SK-N-SH (cell line): ENCODE data around the gene GRM5. TPM values are rescaled to one million over a fixed set of nuclear protein-coding genes. Genes with fewer than 3 reads are reported as not detected.

Experiments
- CTCF ChIA-PET: fragments of 300-600, 350-600 bp; formaldehyde crosslinking; extraction: SDS; loops from one replicate; lab custom pipeline; 2021; lab: Yijun Ruan, JAX
- POLR2A ChIA-PET: fragments of 350-600 bp; sonication (Branson Sonifier 250); formaldehyde crosslinking; extraction: SDS; loops from one replicate; lab custom pipeline; 2020; ENCODE audit warnings: antibody characterized with exemption, inconsistent platforms; lab: Yijun Ruan, JAX
- DNase-seq: peaks from one replicate; pipeline ENCODE4 v3.0.0; 2012
- H2AFZ ChIP-seq: fragments of 200-600 bp; sonication (generic); 2 replicates; pipeline ENCODE4 v1.8.1; 2016; ENCODE audit warnings: antibody characterized with exemption, mild to moderate bottlenecking, low read depth
- H3F3A ChIP-seq: fragments of 200-600 bp; sonication (generic); replicated peaks from 2 replicates; pipeline ENCODE3; 2016; ENCODE audit warnings: antibody characterized with exemption, mild to moderate bottlenecking; ENCODE audit not compliant: insufficient read depth
- H3K27ac ChIP-seq, 2 experiments: fragments of 200-500 bp in 1 of 2; fragments of 200-600 bp in 1 of 2; sonication (Bioruptor generic) in 1 of 2; sonication (generic), shearing (Covaris generic) in 1 of 2; 2 replicates each; pipeline versions ENCODE4 v1.5.1 to v1.6.1; 2014 to 2016; ENCODE audit warnings: low read depth in 2 of 2, inconsistent platforms in 1 of 2, low read length in 1 of 2, mild to moderate bottlenecking in 1 of 2, mixed read lengths in 1 of 2
- H3K27me3 ChIP-seq: fragments of 200-600 bp; sonication (generic), shearing (Covaris generic); 2 replicates; pipeline ENCODE4 v1.6.1; 2016; ENCODE audit warnings: mixed run types; ENCODE audit not compliant: insufficient read depth
- H3K36me3 ChIP-seq, 2 experiments: fragments of 200-500 bp in 1 of 2; fragments of 200-600 bp in 1 of 2; sonication (Bioruptor generic) in 1 of 2; sonication (generic) in 1 of 2; replicated peaks in 1 of 2; 2 replicates each; pipeline versions ENCODE3 to v1.5.1; 2014 to 2016; ENCODE audit warnings: low read length in 1 of 2, mild to moderate bottlenecking in 1 of 2; ENCODE audit not compliant: insufficient read depth in 2 of 2, control insufficient read depth in 1 of 2
- H3K4me1 ChIP-seq, 2 experiments: fragments of 200-500 bp in 1 of 2; fragments of 200-600 bp in 1 of 2; sonication (Bioruptor generic) in 1 of 2; sonication (generic), shearing (Covaris generic) in 1 of 2; 2 replicates each; pipeline versions ENCODE4 v1.5.1 to v1.6.1; 2014 to 2016; ENCODE audit warnings: low read depth in 1 of 2, low read length in 1 of 2, mixed run types in 1 of 2; ENCODE audit not compliant: insufficient read depth in 2 of 2, control insufficient read depth in 1 of 2
- H3K4me2 ChIP-seq: fragments of 200-600 bp; sonication (generic), shearing (Covaris generic); 2 replicates; pipeline ENCODE4 v1.6.1; 2017; ENCODE audit warnings: mixed run types
- H3K4me3 ChIP-seq, 2 experiments: fragments of 200-500 bp in 1 of 2; fragments of 200-600 bp in 1 of 2; sonication (Bioruptor generic) in 1 of 2; sonication (generic), shearing (Covaris generic) in 1 of 2; 2 replicates each; pipeline versions ENCODE4 v1.5.1 to v1.8.1; 2014 to 2016; ENCODE audit warnings: low read depth in 2 of 2, inconsistent platforms in 1 of 2, low read length in 1 of 2, mild to moderate bottlenecking in 1 of 2, mixed read lengths in 1 of 2, moderate library complexity in 1 of 2
- H3K79me2 ChIP-seq: fragments of 200-600 bp; sonication (generic); 2 replicates; pipeline ENCODE4 v1.8.1; 2017; ENCODE audit warnings: mild to moderate bottlenecking; ENCODE audit not compliant: insufficient read depth
- H3K9ac ChIP-seq: fragments of 200-600 bp; sonication (generic); 2 replicates; pipeline ENCODE4 v1.6.1; 2017; ENCODE audit warnings: mixed run types
- H3K9me2 ChIP-seq: fragments of 200-600 bp; sonication (generic); 2 replicates; pipeline ENCODE4 v1.6.1; 2017; ENCODE audit warnings: mixed run types
- H3K9me3 ChIP-seq: fragments of 200-600 bp; sonication (generic); 2 replicates; pipeline ENCODE4 v1.6.1; 2017; ENCODE audit warnings: mixed run types, mild to moderate bottlenecking, moderate library complexity
- H4K20me1 ChIP-seq: fragments of 200-600 bp; sonication (generic); 2 replicates; pipeline ENCODE4 v1.6.1; 2017; ENCODE audit warnings: mild to moderate bottlenecking, mixed run types; ENCODE audit not compliant: insufficient read depth
- CHD2 ChIP-seq: fragments of 150-350 bp; IDR thresholded peaks from 2 replicates; pipeline ENCODE4 v1.6.1; 2018; ENCODE audit warnings: low read length; ENCODE audit not compliant: partially characterized antibody
- EP300 ChIP-seq, 2 experiments: IDR thresholded peaks; 2 replicates each; pipeline versions ENCODE4 v1.4.0 to v1.6.1; 2012; ENCODE audit warnings: borderline replicate concordance in 1 of 2, low read depth in 1 of 2, low read length in 1 of 2
- FOSL2 ChIP-seq: IDR thresholded peaks from 2 replicates; pipeline ENCODE4 v1.4.0; 2012; ENCODE audit warnings: low read depth, mild to moderate bottlenecking, moderate library complexity, borderline replicate concordance
- FOXJ3 ChIP-seq: sonication (generic); formaldehyde crosslinking; IDR thresholded peaks from 2 replicates; pipeline ENCODE4 v1.5.1; 2020; ENCODE audit warnings: mild to moderate bottlenecking, missing genetic modification reagents
- GABPA ChIP-seq: IDR thresholded peaks from 2 replicates; pipeline ENCODE4 v1.4.0; 2012; ENCODE audit warnings: low read depth, mild to moderate bottlenecking
- NFIC ChIP-seq: IDR thresholded peaks from 2 replicates; pipeline ENCODE4 v1.4.0; 2012; ENCODE audit warnings: borderline replicate concordance
- NRF1 ChIP-seq: IDR thresholded peaks from 2 replicates; pipeline ENCODE4 v1.6.1; 2012; ENCODE audit warnings: low read depth, mild to moderate bottlenecking, low read length
- POLR2AphosphoS5 ChIP-seq: IDR thresholded peaks from 2 replicates; pipeline ENCODE4 v1.6.1; 2012; ENCODE audit warnings: low read depth, low read length
- RCOR1 ChIP-seq: fragments of 150-350 bp; IDR thresholded peaks from 2 replicates; pipeline ENCODE4 v1.6.1; 2017; ENCODE audit warnings: antibody characterized with exemption, low read length
- RXRA ChIP-seq: IDR thresholded peaks from 2 replicates; pipeline ENCODE4 v1.4.0; 2012; ENCODE audit warnings: low read depth, mild to moderate bottlenecking, borderline replicate concordance
- SMC3 ChIP-seq: IDR thresholded peaks from 2 replicates; pipeline ENCODE4 v1.6.1; 2012; ENCODE audit warnings: low read depth, low read length, improper control_type of control experiment
- TCF12 ChIP-seq: IDR thresholded peaks from 2 replicates; pipeline ENCODE4 v1.4.0; 2012
- TEAD4 ChIP-seq: IDR thresholded peaks from 2 replicates; pipeline ENCODE4 v1.4.0; 2012; ENCODE audit warnings: mild to moderate bottlenecking, borderline replicate concordance; ENCODE audit not compliant: insufficient read depth
- WGBS: methylation state at CpG from one replicate; pipeline ENCODE4 v1.1.6; 2017; ENCODE audit warnings: low lambda C conversion rate; 5-methylcytosine and 5-hydroxymethylcytosine counted together
- polyA plus RNA-seq, 3 experiments: library from polyadenylated mRNA; depleted of rRNA; stranded (reverse); fragments of >200 nt; gene quantifications; 2 replicates each; pipeline ENCODE4 v1.2.3, GENCODE V29; 2012
- TF ChIP-seq, protein P1 (sequence below): IDR thresholded peaks from 2 replicates; pipeline ENCODE4 v1.6.1; 2012; ENCODE audit warnings: mild to moderate bottlenecking, low read depth, low read length, moderate library complexity

The GRM5 gene
- polyA plus RNA-seq, 1 of the 3 experiments (the other 2 are of a cell fraction) = not detected

DNA sequence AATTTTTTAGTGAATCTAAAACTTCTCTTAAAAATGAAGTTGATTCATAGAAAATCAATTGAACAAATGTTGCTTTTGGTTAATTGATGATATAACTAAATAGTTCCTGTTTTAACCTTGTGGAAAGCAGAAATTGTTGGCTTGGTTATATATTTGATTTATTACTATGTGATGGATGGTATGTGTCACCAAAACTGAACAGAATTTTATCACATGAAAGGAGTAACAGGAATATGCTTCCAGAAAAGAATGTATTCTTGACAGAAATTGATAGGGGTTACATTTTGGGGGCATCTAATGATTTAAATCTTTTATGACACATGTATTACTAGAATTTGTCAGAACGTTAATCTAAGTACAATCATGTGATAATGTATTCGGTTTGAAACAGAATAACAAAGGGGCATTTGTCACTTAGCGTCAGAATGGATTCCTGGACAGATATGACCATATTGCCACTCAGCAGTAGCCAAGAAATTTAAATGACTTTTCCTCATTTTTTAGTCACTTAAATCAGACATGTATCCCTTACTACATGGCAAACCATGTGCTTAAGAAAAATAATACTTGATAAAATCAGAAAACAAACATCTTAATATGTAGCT lies 295.2 kb downstream of the GRM5 start:
- Histone ChIP-seq H3K9me3 (no peaks in the 10 kb centered on the region), H3K4me2 (no peak overlapping the region), H3K4me3 (no peak overlapping the region), H3K27me3 (no peaks in the 10 kb centered on the region), H3K9ac (no peak overlapping the region), H4K20me1 (no peaks in the 10 kb centered on the region), H3K27ac (no peak overlapping the region), H3K4me1 (no peaks in the 10 kb centered on the region), H3F3A (no peaks in the 10 kb centered on the region), H3K79me2 (no peaks in the 10 kb centered on the region), H3K9me2 (no peaks in the 10 kb centered on the region), H3K36me3 (no peaks in the 10 kb centered on the region), H2AFZ (no peak overlapping the region)
- DNase-seq = no peak
- POLR2A ChIA-PET = no interaction called here
- TF ChIP-seq TEAD4 = no peak
- CTCF ChIA-PET = no interaction called here
- 0% methylated on average over 3 of the region's 3 CpGs for WGBS

DNA sequence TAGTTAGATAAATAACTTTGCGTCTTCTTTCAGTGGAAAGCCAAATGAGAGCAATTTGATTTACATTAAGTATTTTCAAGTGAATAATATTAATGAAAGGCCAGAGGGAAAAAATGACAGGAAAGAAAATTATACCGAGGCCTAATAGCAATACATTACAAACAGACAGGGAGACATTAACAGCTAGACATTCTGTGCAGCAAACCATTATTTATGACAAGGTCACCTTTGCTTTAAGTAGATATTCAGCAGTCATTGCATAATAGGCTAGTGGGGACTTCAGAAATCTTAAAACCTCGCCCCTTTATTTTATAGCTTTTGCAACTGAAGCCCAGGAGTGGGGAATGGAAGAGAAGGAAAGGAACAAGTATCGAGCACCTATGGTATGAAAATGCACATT lies 321.6 kb downstream of the GRM5 start:
- no peak for DNase-seq
- no peaks in the 10 kb centered on the region for H3K36me3 ChIP-seq
- 18% methylated on average over 4 of the region's 4 CpGs for WGBS
- H3K9me3 ChIP-seq = no peaks in the 10 kb centered on the region
- no peak overlapping the region for H3K27ac ChIP-seq
- ChIA-PET CTCF (no interaction called here), POLR2A (no interaction called here)
- no peaks in the 10 kb centered on the region for H3K27me3 ChIP-seq
- no peaks in the 10 kb centered on the region for H3K79me2 ChIP-seq
- no peaks in the 10 kb centered on the region for H3K9me2 ChIP-seq
- H4K20me1 ChIP-seq = no peaks in the 10 kb centered on the region
- no peak overlapping the region for H2AFZ ChIP-seq
- no peak overlapping the region for H3K4me3 ChIP-seq
- no peaks in the 10 kb centered on the region for H3K4me1 ChIP-seq
- H3K9ac ChIP-seq = no peak overlapping the region
- TF ChIP-seq EP300 (IDR thresholded peaks at IDR 0.05; ENCODE audit: borderline replicate concordance in 1 of 2, low read depth in 1 of 2, low read length in 1 of 2) = no peak
- no peak for TF ChIP-seq NFIC
- no peak for TF ChIP-seq POLR2AphosphoS5
- no peak for TF ChIP-seq TCF12
- no peak for TF ChIP-seq SMC3
- TF ChIP-seq NRF1 = no peak
- no peak for TF ChIP-seq CHD2
- no peak for TF ChIP-seq RCOR1
- TF ChIP-seq, protein P1, sequence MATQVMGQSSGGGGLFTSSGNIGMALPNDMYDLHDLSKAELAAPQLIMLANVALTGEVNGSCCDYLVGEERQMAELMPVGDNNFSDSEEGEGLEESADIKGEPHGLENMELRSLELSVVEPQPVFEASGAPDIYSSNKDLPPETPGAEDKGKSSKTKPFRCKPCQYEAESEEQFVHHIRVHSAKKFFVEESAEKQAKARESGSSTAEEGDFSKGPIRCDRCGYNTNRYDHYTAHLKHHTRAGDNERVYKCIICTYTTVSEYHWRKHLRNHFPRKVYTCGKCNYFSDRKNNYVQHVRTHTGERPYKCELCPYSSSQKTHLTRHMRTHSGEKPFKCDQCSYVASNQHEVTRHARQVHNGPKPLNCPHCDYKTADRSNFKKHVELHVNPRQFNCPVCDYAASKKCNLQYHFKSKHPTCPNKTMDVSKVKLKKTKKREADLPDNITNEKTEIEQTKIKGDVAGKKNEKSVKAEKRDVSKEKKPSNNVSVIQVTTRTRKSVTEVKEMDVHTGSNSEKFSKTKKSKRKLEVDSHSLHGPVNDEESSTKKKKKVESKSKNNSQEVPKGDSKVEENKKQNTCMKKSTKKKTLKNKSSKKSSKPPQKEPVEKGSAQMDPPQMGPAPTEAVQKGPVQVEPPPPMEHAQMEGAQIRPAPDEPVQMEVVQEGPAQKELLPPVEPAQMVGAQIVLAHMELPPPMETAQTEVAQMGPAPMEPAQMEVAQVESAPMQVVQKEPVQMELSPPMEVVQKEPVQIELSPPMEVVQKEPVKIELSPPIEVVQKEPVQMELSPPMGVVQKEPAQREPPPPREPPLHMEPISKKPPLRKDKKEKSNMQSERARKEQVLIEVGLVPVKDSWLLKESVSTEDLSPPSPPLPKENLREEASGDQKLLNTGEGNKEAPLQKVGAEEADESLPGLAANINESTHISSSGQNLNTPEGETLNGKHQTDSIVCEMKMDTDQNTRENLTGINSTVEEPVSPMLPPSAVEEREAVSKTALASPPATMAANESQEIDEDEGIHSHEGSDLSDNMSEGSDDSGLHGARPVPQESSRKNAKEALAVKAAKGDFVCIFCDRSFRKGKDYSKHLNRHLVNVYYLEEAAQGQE = no peak
- no peak for TF ChIP-seq GABPA
- no peak for TF ChIP-seq FOSL2
- no peak for TF ChIP-seq RXRA
- no peak for TF ChIP-seq FOXJ3 (CRISPR knock-in tag)
- H3F3A ChIP-seq = no peaks in the 10 kb centered on the region
- H3K4me2 ChIP-seq = no peak overlapping the region
